IMR-90 (cell line): ENCODE results near the gene MED13. TPM values are rescaled to one million over a fixed set of nuclear protein-coding genes. Genes with fewer than 3 reads are reported as not detected.

ENCODE experiments used
- ATAC-seq: fragments of 200-7000 bp; cut with Tn5 transposase; 2 replicates; pipeline ENCODE4 v1.9.1; 2020; ENCODE audit warnings: low read depth, mild to moderate bottlenecking, moderate library complexity
- BruUV-seq: library from RNA; stranded (reverse); fragments of 400-500 nt; replicated peaks from 2 replicates; lab custom pipeline; 2021; lab: Mats Ljungman, UMichigan
- CTCF ChIA-PET: fragments of 300-600 bp; formaldehyde crosslinking; extraction: SDS; loops from one replicate; lab custom pipeline; 2021; ENCODE audit warnings: antibody characterized with exemption; lab: Yijun Ruan, JAX
- POLR2A ChIA-PET: fragments of 300-600 bp; sonication (Branson Sonifier 250); formaldehyde crosslinking; loops from one replicate; lab custom pipeline; 2022; ENCODE audit warnings: antibody characterized with exemption; ENCODE audit not compliant: unreplicated experiment; lab: Charles Lee
- DNase-seq: peaks from one replicate; pipeline ENCODE4 v3.0.0; 2013
- H2AFZ ChIP-seq: replicated peaks from 2 replicates; pipeline ENCODE3; 2013; ENCODE audit warnings: low read length, mild to moderate bottlenecking; ENCODE audit not compliant: poor library complexity
- H2AK5ac ChIP-seq: 2 replicates; pipeline ENCODE4 v1.6.1; 2013; ENCODE audit warnings: low read depth, low read length, inconsistent platforms
- H2AK9ac ChIP-seq: replicated peaks from 2 replicates; pipeline ENCODE3; 2013; ENCODE audit warnings: mild to moderate bottlenecking, low read depth, low read length, moderate library complexity; ENCODE audit not compliant: poor library complexity
- H2BK120ac ChIP-seq: 2 replicates; pipeline ENCODE4 v1.6.1; 2013; ENCODE audit warnings: low read depth, low read length, inconsistent platforms
- H2BK15ac ChIP-seq: 3 replicates; pipeline ENCODE4 v1.6.1; 2013; ENCODE audit warnings: low read depth, low read length, inconsistent platforms
- H2BK20ac ChIP-seq: 2 replicates; pipeline ENCODE4 v1.6.1; 2013; ENCODE audit warnings: low read depth, mild to moderate bottlenecking, inconsistent platforms, low read length, moderate library complexity
- H2BK5ac ChIP-seq: 2 replicates; pipeline ENCODE4 v1.6.1; 2013; ENCODE audit warnings: mild to moderate bottlenecking, low read depth, low read length, inconsistent platforms; ENCODE audit not compliant: poor library complexity, severe bottlenecking
- H3K14ac ChIP-seq: replicated peaks from 2 replicates; pipeline ENCODE4 v1.6.1; 2013; ENCODE audit warnings: low read depth, low read length, inconsistent platforms
- H3K18ac ChIP-seq: 2 replicates; pipeline ENCODE4 v1.6.1; 2013; ENCODE audit warnings: low read depth, low read length, control low read depth
- H3K23ac ChIP-seq: 2 replicates; pipeline ENCODE4 v1.6.1; 2013; ENCODE audit warnings: low read depth, low read length, inconsistent platforms
- H3K27ac ChIP-seq: 2 replicates; pipeline ENCODE4 v1.5.1; 2013; ENCODE audit warnings: mild to moderate bottlenecking, control low read depth, low read length; ENCODE audit not compliant: insufficient read depth
- H3K27me3 ChIP-seq: 2 replicates; pipeline ENCODE4 v1.6.1; 2013; ENCODE audit warnings: low read length; ENCODE audit not compliant: control insufficient read depth, insufficient read depth
- H3K36me3 ChIP-seq: 2 replicates; pipeline ENCODE4 v1.6.1; 2013; ENCODE audit warnings: low read length, mixed read lengths; ENCODE audit not compliant: control insufficient read depth, insufficient read depth
- H3K4ac ChIP-seq: 2 replicates; pipeline ENCODE4 v1.6.1; 2013; ENCODE audit warnings: low read depth, low read length, inconsistent platforms
- H3K4me1 ChIP-seq: 2 replicates; pipeline ENCODE4 v1.6.1; 2013; ENCODE audit warnings: low read length, mixed read lengths; ENCODE audit not compliant: control insufficient read depth, insufficient read depth
- H3K4me2 ChIP-seq: 2 replicates; pipeline ENCODE4 v1.6.1; 2013; ENCODE audit warnings: low read depth, mild to moderate bottlenecking, control low read depth, low read length, moderate library complexity
- H3K4me3 ChIP-seq: 2 replicates; pipeline ENCODE4 v1.5.1; 2013; ENCODE audit warnings: low read depth, mild to moderate bottlenecking, control low read depth, low read length, moderate library complexity; ENCODE audit not compliant: insufficient read depth
- H3K56ac ChIP-seq: 2 replicates; pipeline ENCODE4 v1.6.1; 2013; ENCODE audit warnings: low read length, inconsistent platforms; ENCODE audit not compliant: insufficient read depth; ENCODE audit errors: extremely low read depth
- H3K79me1 ChIP-seq, 2 experiments: 2 replicates each; pipeline ENCODE4 v1.6.1; 2013; ENCODE audit warnings: low read length in 2 of 2, inconsistent platforms in 1 of 2, low read depth in 1 of 2
- H3K9ac ChIP-seq: 2 replicates; pipeline ENCODE4 v1.6.1; 2013; ENCODE audit warnings: low read depth, low read length, control low read depth
- H3K9me1 ChIP-seq: 2 replicates; pipeline ENCODE4 v1.6.1; 2013; ENCODE audit warnings: low read length, inconsistent platforms; ENCODE audit not compliant: insufficient read depth
- H3K9me3 ChIP-seq: 2 replicates; pipeline ENCODE4 v1.6.1; 2013; ENCODE audit warnings: low read length; ENCODE audit not compliant: control insufficient read depth, insufficient read depth
- H4K20me1 ChIP-seq: 2 replicates; pipeline ENCODE4 v1.6.1; 2013; ENCODE audit warnings: low read length, inconsistent platforms; ENCODE audit not compliant: insufficient read depth
- H4K5ac ChIP-seq: 2 replicates; pipeline ENCODE4 v1.6.1; 2013; ENCODE audit warnings: mild to moderate bottlenecking, low read depth, low read length, control low read depth
- H4K8ac ChIP-seq, 2 experiments: 2 replicates each; pipeline ENCODE4 v1.6.1; 2013; ENCODE audit warnings: low read depth in 2 of 2, low read length in 2 of 2, control low read depth in 1 of 2, inconsistent platforms in 1 of 2
- H4K91ac ChIP-seq: 2 replicates; pipeline ENCODE4 v1.6.1; 2013; ENCODE audit warnings: low read depth, low read length, inconsistent platforms; ENCODE audit not compliant: insufficient read depth
- BHLHE40 ChIP-seq: fragments of 150-350 bp; IDR thresholded peaks from 2 replicates; pipeline ENCODE4 v1.6.1; 2016; ENCODE audit warnings: mild to moderate bottlenecking, low read depth, low read length
- CEBPB ChIP-seq: IDR thresholded peaks from 2 replicates; pipeline ENCODE4 v1.6.1; 2012; ENCODE audit warnings: low read depth, low read length, improper control_type of control experiment
- CHD1 ChIP-seq: IDR thresholded peaks from 2 replicates; pipeline ENCODE4 v1.6.1; 2012; ENCODE audit warnings: low read depth, low read length, improper control_type of control experiment
- ELK1 ChIP-seq: fragments of 150-350 bp; IDR thresholded peaks from 2 replicates; pipeline ENCODE4 v1.6.1; 2016; ENCODE audit warnings: low read depth, mild to moderate bottlenecking, low read length, moderate library complexity, borderline replicate concordance
- FOS ChIP-seq: fragments of 150-350 bp; IDR thresholded peaks from 2 replicates; pipeline ENCODE4 v1.6.1; 2016; ENCODE audit warnings: low read depth, low read length
- MAFK ChIP-seq: IDR thresholded peaks from 2 replicates; pipeline ENCODE4 v1.6.1; 2012; ENCODE audit warnings: low read depth, low read length, improper control_type of control experiment
- MAZ ChIP-seq: IDR thresholded peaks from 2 replicates; pipeline ENCODE4 v1.6.1; 2012; ENCODE audit warnings: low read depth, mild to moderate bottlenecking, low read length, improper control_type of control experiment, moderate library complexity, borderline replicate concordance
- MXI1 ChIP-seq: IDR thresholded peaks from 2 replicates; pipeline ENCODE4 v1.6.1; 2012; ENCODE audit warnings: low read depth, mild to moderate bottlenecking, low read length, moderate library complexity, borderline replicate concordance
- NFE2L2 ChIP-seq: fragments of 150-350 bp; IDR thresholded peaks from 2 replicates; pipeline ENCODE4 v1.6.1; 2016; ENCODE audit warnings: low read depth, mild to moderate bottlenecking, low read length
- POLR2A ChIP-seq: IDR thresholded peaks from 2 replicates; pipeline ENCODE4 v1.6.1; 2012; ENCODE audit warnings: mild to moderate bottlenecking, low read depth, low read length
- RAD21 ChIP-seq: IDR thresholded peaks from 2 replicates; pipeline ENCODE4 v1.6.1; 2012; ENCODE audit warnings: low read length, improper control_type of control experiment
- RCOR1 ChIP-seq: IDR thresholded peaks from 2 replicates; pipeline ENCODE4 v1.6.1; 2012; ENCODE audit warnings: mild to moderate bottlenecking, low read length, improper control_type of control experiment; ENCODE audit not compliant: insufficient replicate concordance
- RFX5 ChIP-seq: IDR thresholded peaks from 2 replicates; pipeline ENCODE4 v1.8.0; 2012; ENCODE audit warnings: low read depth, mild to moderate bottlenecking, low read length, moderate library complexity
- SMC3 ChIP-seq: fragments of 150-350 bp; IDR thresholded peaks from 2 replicates; pipeline ENCODE4 v1.6.1; 2016; ENCODE audit warnings: low read depth, mild to moderate bottlenecking, antibody characterized with exemption, low read length, moderate library complexity
- WGBS, 2 experiments: methylation state at CpG; one replicate each; pipeline versions ENCODE4 v1.1.5 to v1.1.7; 2013; ENCODE audit warnings: missing lambda C conversion rate in 2 of 2; ENCODE audit not compliant: insufficient read length in 1 of 2; ENCODE audit errors: extremely low coverage in 2 of 2; 5-methylcytosine and 5-hydroxymethylcytosine counted together
- dilution Hi-C: fragments of 300-500 bp; cut with HindIII; formaldehyde crosslinking; loops from one replicate; pipeline ENCODE4 v1.14.3; 2018; ENCODE audit warnings: low sequenced_read_pairs; ENCODE audit not compliant: unreplicated experiment
- in situ Hi-C: fragments of 300-500 bp; cut with MboI; formaldehyde crosslinking; loops from 3 replicates; pipeline ENCODE4 v1.14.3; 2019; ENCODE audit warnings: low sequenced_read_pairs, inconsistent platforms, mixed read lengths
- intact Hi-C: fragments of 100-400 bp; cut with micrococcal nuclease; formaldehyde crosslinking; loops from 2 replicates; pipeline ENCODE4 v1.10.0; 2022
- polyA plus RNA-seq, 3 experiments: library from polyadenylated mRNA; depleted of rRNA; stranded (reverse); fragments of >200 nt; gene quantifications; 2 replicates each; pipeline ENCODE4 v1.2.3, GENCODE V29; 2012; ENCODE audit warnings: low replicate concordance in 1 of 3
- total RNA-seq: library from RNA; depleted of rRNA; stranded (reverse); fragments of >200 nt; gene quantifications from 2 replicates; pipeline ENCODE4 v1.2.3, GENCODE V29; 2012
- TF ChIP-seq, protein P1 (sequence below): fragments of 150-350 bp; IDR thresholded peaks from 2 replicates; pipeline ENCODE4 v1.6.1; 2017; ENCODE audit warnings: mild to moderate bottlenecking, antibody characterized with exemption, low read length, low read depth
- TF ChIP-seq, protein P2 (sequence below): conservative IDR thresholded peaks from 2 replicates; pipeline ENCODE4 v1.5.1; 2012; ENCODE audit warnings: mild to moderate bottlenecking, low read depth, low read length, improper control_type of control experiment

Gene MED13
- total and polyA plus RNA-seq, 2 of the 4 experiments (the other 2 are of a cell fraction) = 9.7 to 67.2 TPM

DNA sequence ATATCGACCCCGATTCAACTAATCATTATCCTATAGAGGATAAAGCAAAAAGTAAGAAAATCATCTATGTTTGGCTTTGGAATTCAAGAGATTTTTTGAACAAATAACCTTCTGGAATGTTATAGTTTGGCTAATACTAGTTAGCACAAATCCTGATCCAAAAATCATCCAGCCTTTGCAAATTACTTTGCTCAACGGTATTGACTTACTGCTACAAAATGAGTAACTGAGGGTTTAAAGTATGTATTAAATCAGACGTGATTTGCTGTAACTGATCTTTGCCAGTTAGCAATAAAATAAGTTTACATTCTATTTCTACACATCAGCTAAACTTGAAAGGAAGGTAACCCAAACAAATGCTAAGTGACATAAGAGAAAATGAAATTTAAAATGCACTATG, 6.5 kb downstream of the MED13 start:
- H3K4me3 ChIP-seq = no peak overlapping the region
- peaks cover 10% of the 10 kb centered on the region for H3K4me1 ChIP-seq
- H4K8ac ChIP-seq = no peak overlapping the region
- peaks cover 6% of the 10 kb centered on the region for H3K9me1 ChIP-seq
- no peak overlapping the region for H3K56ac ChIP-seq
- peaks cover 15% of the 10 kb centered on the region for H3K36me3 ChIP-seq
- H3K9me3 ChIP-seq = no peaks in the 10 kb centered on the region
- H4K91ac ChIP-seq = no peak overlapping the region
- BruUV-seq = no TSS peak
- no peak overlapping the region for H2AFZ ChIP-seq
- no peak overlapping the region for H3K14ac ChIP-seq
- no peak overlapping the region for H4K5ac ChIP-seq
- H3K4ac ChIP-seq = no peak overlapping the region
- no peak overlapping the region for H2BK5ac ChIP-seq
- no peak overlapping the region; the same call in 1 of the 2 replicates for H3K4me2 ChIP-seq
- TF ChIP-seq RAD21 = no peak
- no peak for TF ChIP-seq ELK1
- no peak for TF ChIP-seq MXI1
- no peak for TF ChIP-seq RCOR1
- TF ChIP-seq, protein P1, sequence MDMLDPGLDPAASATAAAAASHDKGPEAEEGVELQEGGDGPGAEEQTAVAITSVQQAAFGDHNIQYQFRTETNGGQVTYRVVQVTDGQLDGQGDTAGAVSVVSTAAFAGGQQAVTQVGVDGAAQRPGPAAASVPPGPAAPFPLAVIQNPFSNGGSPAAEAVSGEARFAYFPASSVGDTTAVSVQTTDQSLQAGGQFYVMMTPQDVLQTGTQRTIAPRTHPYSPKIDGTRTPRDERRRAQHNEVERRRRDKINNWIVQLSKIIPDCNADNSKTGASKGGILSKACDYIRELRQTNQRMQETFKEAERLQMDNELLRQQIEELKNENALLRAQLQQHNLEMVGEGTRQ = no peak
- no peak for TF ChIP-seq SMC3
- no peak for TF ChIP-seq CHD1
- TF ChIP-seq NFE2L2 = no peak
- TF ChIP-seq CEBPB = no peak
- TF ChIP-seq MAFK = no peak
- no peak for TF ChIP-seq POLR2A
- no peak for TF ChIP-seq MAZ
- TF ChIP-seq BHLHE40 = no peak
- TF ChIP-seq, protein P2, sequence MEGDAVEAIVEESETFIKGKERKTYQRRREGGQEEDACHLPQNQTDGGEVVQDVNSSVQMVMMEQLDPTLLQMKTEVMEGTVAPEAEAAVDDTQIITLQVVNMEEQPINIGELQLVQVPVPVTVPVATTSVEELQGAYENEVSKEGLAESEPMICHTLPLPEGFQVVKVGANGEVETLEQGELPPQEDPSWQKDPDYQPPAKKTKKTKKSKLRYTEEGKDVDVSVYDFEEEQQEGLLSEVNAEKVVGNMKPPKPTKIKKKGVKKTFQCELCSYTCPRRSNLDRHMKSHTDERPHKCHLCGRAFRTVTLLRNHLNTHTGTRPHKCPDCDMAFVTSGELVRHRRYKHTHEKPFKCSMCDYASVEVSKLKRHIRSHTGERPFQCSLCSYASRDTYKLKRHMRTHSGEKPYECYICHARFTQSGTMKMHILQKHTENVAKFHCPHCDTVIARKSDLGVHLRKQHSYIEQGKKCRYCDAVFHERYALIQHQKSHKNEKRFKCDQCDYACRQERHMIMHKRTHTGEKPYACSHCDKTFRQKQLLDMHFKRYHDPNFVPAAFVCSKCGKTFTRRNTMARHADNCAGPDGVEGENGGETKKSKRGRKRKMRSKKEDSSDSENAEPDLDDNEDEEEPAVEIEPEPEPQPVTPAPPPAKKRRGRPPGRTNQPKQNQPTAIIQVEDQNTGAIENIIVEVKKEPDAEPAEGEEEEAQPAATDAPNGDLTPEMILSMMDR = no peak
- no peak for TF ChIP-seq FOS
- no peak for TF ChIP-seq RFX5
- no peak overlapping the region for H2BK15ac ChIP-seq
- WGBS, 2 experiments = no CpG with 5 or more reads among the region's 4 CpGs
- H3K18ac ChIP-seq = no peak overlapping the region
- DNase-seq (no peak), ATAC-seq (no peak)
- no peak overlapping the region for H3K9ac ChIP-seq
- intact Hi-C loops = no loop called here
- no peaks in the 10 kb centered on the region for H3K27me3 ChIP-seq
- H2AK5ac ChIP-seq = no peak overlapping the region
- in situ Hi-C loops = loop anchor here (25.0 kb wide), 1 partner anchor 421 kb away; no protein-coding TSS in a partner anchor
- H3K23ac ChIP-seq = no peak overlapping the region
- dilution Hi-C loops = no loop called here
- H3K27ac ChIP-seq = no peak overlapping the region
- H2BK20ac ChIP-seq = no peak overlapping the region
- POLR2A ChIA-PET = no interaction called here
- H2BK120ac ChIP-seq = no peak overlapping the region
- no peak overlapping the region for H2AK9ac ChIP-seq
- CTCF ChIA-PET = no interaction called here
- H3K79me1 ChIP-seq = peaks cover 7 to 54% of the 10 kb centered on the region in 2 experiments; a peak in 3 of 4 replicates
- peaks cover 85% of the 10 kb centered on the region for H4K20me1 ChIP-seq
